Testis (tissue), 2 donors: ENCODE results near the gene RAB11FIP2.

ENCODE experiments used
- POLR2A ChIP-seq: fragments of 450-650 bp; IDR thresholded peaks from one replicate; pipeline ENCODE4 v1.6.1; 2017; ENCODE audit warnings: antibody characterized with exemption, mild to moderate bottlenecking, moderate library complexity
- TF ChIP-seq, protein P1 (sequence below), 3 experiments: fragments of 450-650 bp in 2 of 3; fragments of 200-600 bp in 1 of 3; sonication (generic) in 1 of 3; IDR thresholded peaks; one replicate each; pipeline ENCODE4 v1.5.1; 2016 to 2019; ENCODE audit warnings: antibody characterized with exemption in 3 of 3, mild to moderate bottlenecking in 2 of 3, moderate library complexity in 1 of 3

DNA sequence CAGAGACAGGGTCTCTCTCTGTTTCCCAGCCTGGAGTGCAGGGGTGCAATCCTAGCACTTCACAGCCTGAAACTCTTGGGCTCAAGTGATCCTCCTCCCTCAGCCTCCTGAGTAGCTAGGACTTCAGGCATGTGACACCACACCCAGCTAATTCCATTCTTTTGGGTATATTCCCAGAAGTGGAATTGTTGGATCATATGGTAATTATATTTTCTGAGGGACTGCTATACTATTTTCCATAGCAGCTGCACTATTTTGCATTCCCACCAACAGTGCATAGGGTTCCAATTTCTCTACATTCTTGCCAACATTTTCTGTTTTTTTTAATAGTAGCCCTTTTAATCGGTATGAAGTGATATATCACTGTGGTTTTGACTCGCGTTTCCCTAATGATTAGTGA is 30.0 kb upstream of the RAB11FIP2 start:
- TF ChIP-seq, protein P1, sequence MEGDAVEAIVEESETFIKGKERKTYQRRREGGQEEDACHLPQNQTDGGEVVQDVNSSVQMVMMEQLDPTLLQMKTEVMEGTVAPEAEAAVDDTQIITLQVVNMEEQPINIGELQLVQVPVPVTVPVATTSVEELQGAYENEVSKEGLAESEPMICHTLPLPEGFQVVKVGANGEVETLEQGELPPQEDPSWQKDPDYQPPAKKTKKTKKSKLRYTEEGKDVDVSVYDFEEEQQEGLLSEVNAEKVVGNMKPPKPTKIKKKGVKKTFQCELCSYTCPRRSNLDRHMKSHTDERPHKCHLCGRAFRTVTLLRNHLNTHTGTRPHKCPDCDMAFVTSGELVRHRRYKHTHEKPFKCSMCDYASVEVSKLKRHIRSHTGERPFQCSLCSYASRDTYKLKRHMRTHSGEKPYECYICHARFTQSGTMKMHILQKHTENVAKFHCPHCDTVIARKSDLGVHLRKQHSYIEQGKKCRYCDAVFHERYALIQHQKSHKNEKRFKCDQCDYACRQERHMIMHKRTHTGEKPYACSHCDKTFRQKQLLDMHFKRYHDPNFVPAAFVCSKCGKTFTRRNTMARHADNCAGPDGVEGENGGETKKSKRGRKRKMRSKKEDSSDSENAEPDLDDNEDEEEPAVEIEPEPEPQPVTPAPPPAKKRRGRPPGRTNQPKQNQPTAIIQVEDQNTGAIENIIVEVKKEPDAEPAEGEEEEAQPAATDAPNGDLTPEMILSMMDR (IDR thresholded peaks at IDR 0.05), result no peak
- no peak for TF ChIP-seq POLR2A
